MM.1S (cell line): ENCODE data around the gene C11orf42.

Source experiments
- DNase-seq: peaks from one replicate; pipeline ENCODE4 v3.0.0-alpha.2; 2015
- H2AFZ ChIP-seq: fragments of 300-600 bp; sonication (generic); 2 replicates; pipeline ENCODE4 v1.6.0; 2016; ENCODE audit warnings: antibody characterized with exemption, low read length
- H3F3A ChIP-seq: fragments of 300-600 bp; sonication (generic); 2 replicates; pipeline ENCODE4 v1.6.1; 2016; ENCODE audit warnings: mild to moderate bottlenecking, antibody characterized with exemption, low read length, moderate library complexity, mixed read lengths; ENCODE audit not compliant: insufficient read depth
- H3K27ac ChIP-seq: fragments of 300-600 bp; sonication (generic); 2 replicates; pipeline ENCODE4 v1.5.1; 2016; ENCODE audit warnings: mild to moderate bottlenecking, low read length
- H3K27me3 ChIP-seq: fragments of 300-600 bp; sonication (generic); replicated peaks from 2 replicates; pipeline ENCODE4 v1.6.0; 2016; ENCODE audit warnings: low read length; ENCODE audit not compliant: insufficient read depth
- H3K36me3 ChIP-seq: fragments of 300-600 bp; sonication (generic); replicated peaks from 2 replicates; pipeline ENCODE4 v1.6.1; 2016; ENCODE audit warnings: mild to moderate bottlenecking, low read length, mixed read lengths; ENCODE audit not compliant: insufficient read depth
- H3K4me1 ChIP-seq: fragments of 300-600 bp; sonication (generic); 2 replicates; pipeline ENCODE4 v1.6.1; 2016; ENCODE audit warnings: low read length, mixed read lengths
- H3K4me2 ChIP-seq: fragments of 300-600 bp; sonication (generic); 2 replicates; pipeline ENCODE4 v1.6.0; 2016; ENCODE audit warnings: low read depth, low read length
- H3K4me3 ChIP-seq: fragments of 300-600 bp; sonication (generic); 2 replicates; pipeline ENCODE4 v1.5.1; 2016; ENCODE audit warnings: low read length, mixed read lengths
- H3K79me2 ChIP-seq: fragments of 300-600 bp; sonication (generic); 2 replicates; pipeline ENCODE4 v1.6.1; 2016; ENCODE audit warnings: mixed run types, low read length, mixed read lengths
- H3K9ac ChIP-seq: fragments of 300-600 bp; sonication (generic); 2 replicates; pipeline ENCODE4 v1.6.1; 2016; ENCODE audit warnings: low read length, mixed read lengths
- H3K9me2 ChIP-seq: fragments of 300-600 bp; sonication (generic); replicated peaks from 2 replicates; pipeline ENCODE4 v1.6.1; 2016; ENCODE audit warnings: mild to moderate bottlenecking, low read length, mixed read lengths; ENCODE audit not compliant: insufficient read depth
- H3K9me3 ChIP-seq: fragments of 300-600 bp; sonication (generic); replicated peaks from 2 replicates; pipeline ENCODE4 v1.6.1; 2016; ENCODE audit warnings: mild to moderate bottlenecking, low read length, mixed read lengths; ENCODE audit not compliant: insufficient read depth
- H4K20me1 ChIP-seq: fragments of 300-600 bp; sonication (generic); 2 replicates; pipeline ENCODE4 v1.6.1; 2016; ENCODE audit warnings: mild to moderate bottlenecking, low read length, moderate library complexity, mixed read lengths; ENCODE audit not compliant: insufficient read depth
- EZH2 ChIP-seq: fragments of 300-600 bp; sonication (generic); optimal IDR thresholded peaks from 2 replicates; pipeline ENCODE3; 2017; ENCODE audit warnings: low read depth, mild to moderate bottlenecking, antibody characterized with exemption, low read length, mixed read lengths
- EZH2phosphoT487 ChIP-seq: fragments of 300-600 bp; sonication (generic); IDR thresholded peaks from 2 replicates; pipeline ENCODE4 v1.6.1; 2018; ENCODE audit warnings: antibody characterized with exemption, low read length
- TF ChIP-seq, protein P1 (sequence below): fragments of 300-600 bp; sonication (generic); IDR thresholded peaks from 2 replicates; pipeline ENCODE4 v1.5.1; 2016; ENCODE audit warnings: antibody characterized with exemption, low read length, mixed read lengths

C11orf42 gene

DNA sequence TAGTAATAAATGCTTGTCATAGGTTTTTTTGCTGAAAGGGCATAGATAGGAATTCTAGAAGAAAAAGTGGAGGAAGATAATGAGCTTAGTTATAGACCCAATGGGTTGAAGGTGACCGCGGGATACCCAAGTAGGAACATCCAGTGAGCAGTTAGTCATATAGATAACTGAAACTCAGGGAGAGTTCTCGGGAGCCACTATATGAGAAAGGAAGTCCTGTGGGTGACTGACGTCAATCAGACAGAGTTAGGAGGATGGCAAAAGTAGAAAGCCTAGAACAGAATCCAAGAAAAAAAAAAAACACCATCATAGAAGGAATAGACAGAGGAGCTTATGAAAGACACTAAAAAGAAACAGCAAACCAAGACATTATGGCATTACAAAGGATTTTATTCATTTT, 31.9 kb downstream of the C11orf42 start:
- no peak for DNase-seq
- H3K4me1 ChIP-seq, result peaks cover 11% of the 10 kb centered on the region; the same call in 1 of the 2 replicates
- TF ChIP-seq, protein P1, sequence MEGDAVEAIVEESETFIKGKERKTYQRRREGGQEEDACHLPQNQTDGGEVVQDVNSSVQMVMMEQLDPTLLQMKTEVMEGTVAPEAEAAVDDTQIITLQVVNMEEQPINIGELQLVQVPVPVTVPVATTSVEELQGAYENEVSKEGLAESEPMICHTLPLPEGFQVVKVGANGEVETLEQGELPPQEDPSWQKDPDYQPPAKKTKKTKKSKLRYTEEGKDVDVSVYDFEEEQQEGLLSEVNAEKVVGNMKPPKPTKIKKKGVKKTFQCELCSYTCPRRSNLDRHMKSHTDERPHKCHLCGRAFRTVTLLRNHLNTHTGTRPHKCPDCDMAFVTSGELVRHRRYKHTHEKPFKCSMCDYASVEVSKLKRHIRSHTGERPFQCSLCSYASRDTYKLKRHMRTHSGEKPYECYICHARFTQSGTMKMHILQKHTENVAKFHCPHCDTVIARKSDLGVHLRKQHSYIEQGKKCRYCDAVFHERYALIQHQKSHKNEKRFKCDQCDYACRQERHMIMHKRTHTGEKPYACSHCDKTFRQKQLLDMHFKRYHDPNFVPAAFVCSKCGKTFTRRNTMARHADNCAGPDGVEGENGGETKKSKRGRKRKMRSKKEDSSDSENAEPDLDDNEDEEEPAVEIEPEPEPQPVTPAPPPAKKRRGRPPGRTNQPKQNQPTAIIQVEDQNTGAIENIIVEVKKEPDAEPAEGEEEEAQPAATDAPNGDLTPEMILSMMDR, result no peak
- TF ChIP-seq EZH2phosphoT487, result no peak
- no peak for TF ChIP-seq EZH2

DNA sequence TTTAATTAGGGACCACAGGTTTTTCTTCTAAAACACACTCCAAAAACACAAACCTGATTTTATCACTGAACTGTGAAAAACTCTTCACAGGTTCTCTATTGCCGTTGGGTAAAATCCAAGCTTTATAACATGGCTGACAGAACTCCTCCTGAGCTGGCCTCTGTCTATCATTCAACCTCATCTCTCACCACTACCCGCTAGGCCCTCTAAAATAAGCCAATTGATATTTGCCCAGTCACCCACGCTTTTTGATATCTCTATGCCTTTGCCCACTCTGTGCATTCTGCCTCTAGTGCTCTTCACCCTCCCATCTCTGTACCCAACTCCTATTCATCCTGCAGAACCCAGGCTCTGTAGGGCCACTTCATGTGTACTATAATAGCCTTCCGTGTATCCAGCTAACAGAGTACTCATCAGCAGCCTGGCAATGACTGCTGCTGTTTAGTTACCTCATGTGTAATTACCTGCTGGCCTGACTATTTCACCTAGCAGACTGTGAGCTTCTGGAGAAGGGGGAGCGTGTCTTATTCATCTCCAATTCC, 32.5 kb downstream of the C11orf42 start:
- no peak for TF ChIP-seq EZH2phosphoT487
- TF ChIP-seq EZH2, result no peak
- TF ChIP-seq, protein P1, result no peak
- DNase-seq, result no peak
- H3K27me3 ChIP-seq, result no peaks in the 10 kb centered on the region
- H4K20me1 ChIP-seq, result no peaks in the 10 kb centered on the region
- H3K4me3 ChIP-seq, result no peak overlapping the region
- H3K36me3 ChIP-seq, result no peaks in the 10 kb centered on the region
- H3K4me1 ChIP-seq, result peaks cover 11% of the 10 kb centered on the region; the same call in 1 of the 2 replicates
- no peaks in the 10 kb centered on the region for H3K9me2 ChIP-seq
- no peak overlapping the region for H3K9ac ChIP-seq
- H3K79me2 ChIP-seq, result peaks cover 16% of the 10 kb centered on the region
- H2AFZ ChIP-seq, result no peak overlapping the region
- no peaks in the 10 kb centered on the region for H3F3A ChIP-seq
- H3K27ac ChIP-seq, result no peak overlapping the region
- no peaks in the 10 kb centered on the region for H3K9me3 ChIP-seq
- H3K4me2 ChIP-seq, result no peak overlapping the region

More for the DNA sequence above, 31.9 kb downstream of the C11orf42 start:
- no peak overlapping the region for H3K4me2 ChIP-seq
- peaks cover 22% of the 10 kb centered on the region for H3K79me2 ChIP-seq
- H3K4me3 ChIP-seq, result no peak overlapping the region
- no peaks in the 10 kb centered on the region for H3K36me3 ChIP-seq
- H3K27ac ChIP-seq, result no peak overlapping the region
- H4K20me1 ChIP-seq, result no peaks in the 10 kb centered on the region
- H3K9me3 ChIP-seq, result no peaks in the 10 kb centered on the region
- no peaks in the 10 kb centered on the region for H3F3A ChIP-seq
- H3K27me3 ChIP-seq, result no peaks in the 10 kb centered on the region
- H3K9ac ChIP-seq, result no peak overlapping the region
- H2AFZ ChIP-seq, result no peak overlapping the region
- H3K9me2 ChIP-seq, result no peaks in the 10 kb centered on the region

DNA sequence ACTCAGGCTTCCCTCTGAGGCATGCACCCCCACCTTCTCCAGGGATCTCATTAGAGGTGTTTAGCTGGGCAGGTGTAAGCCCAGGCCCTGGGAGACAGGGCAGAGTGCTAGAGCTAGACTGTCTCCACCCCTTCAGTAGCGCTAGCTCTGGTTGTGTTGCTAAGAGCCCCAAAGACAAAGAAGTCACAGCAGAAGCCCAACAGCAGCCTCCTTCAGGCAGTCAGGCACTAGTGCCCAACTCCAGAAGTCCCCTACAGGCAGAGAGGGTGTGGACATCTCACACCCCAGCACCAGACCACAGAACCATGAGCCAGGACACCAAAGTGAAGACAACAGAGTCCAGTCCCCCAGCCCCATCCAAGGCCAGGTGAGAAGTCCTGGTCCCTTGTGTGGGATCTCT, 33.5 kb downstream of the C11orf42 start, which contains the start of gene CNGA4:
Gene CNGA4 (plus strand): TSS at position 188 of the 400 bp plus-strand sequence. CDS start 118 bp downstream, at position 306.
- no peak within 1 kb of the TSS for H3K4me2 ChIP-seq
- no peaks in the 10 kb centered on the region for H3K9me3 ChIP-seq
- H3K36me3 ChIP-seq, result no peaks in the 10 kb centered on the region
- H3K27me3 ChIP-seq, result no peaks in the 10 kb centered on the region
- H3K4me1 ChIP-seq, result peaks cover under 1% of the 10 kb centered on the region; the same call in 1 of the 2 replicates
- H3F3A ChIP-seq, result no peaks in the 10 kb centered on the region
- TF ChIP-seq, protein P1, result no peak
- no peak for TF ChIP-seq EZH2phosphoT487
- TF ChIP-seq EZH2, result no peak
- peaks cover 5% of the 10 kb centered on the region for H3K79me2 ChIP-seq
- no peak within 1 kb of the TSS for H2AFZ ChIP-seq
- no peak within 1 kb of the TSS for H3K4me3 ChIP-seq
- no peak within 1 kb of the TSS for H3K27ac ChIP-seq
- no peak within 1 kb of the TSS for H3K9ac ChIP-seq
- H3K9me2 ChIP-seq, result no peaks in the 10 kb centered on the region
- DNase-seq, result no peak
- H4K20me1 ChIP-seq, result no peaks in the 10 kb centered on the region
